Globus pallidus (tissue), 1 donor: ENCODE data around the gene RBFOX1.

Experiments
- DNase-seq: peaks from one replicate; pipeline ENCODE4 v3.0.0-alpha.2; 2015; ENCODE audit warnings: low spot score

Gene RBFOX1

GRCh38 chr16:7332611-7333010, at the start of gene RBFOX1:
RBFOX1 (plus strand) TSS chr16:7332845.
- no peak for DNase-seq

GRCh38 chr16:7284780-7285179, 47.9 kb upstream of the RBFOX1 start:
- no peak for DNase-seq

GRCh38 chr16:7285520-7285919, 47.1 kb upstream of the RBFOX1 start:
- no peak for DNase-seq

- no peak for DNase-seq
These were observed 43.3 kb upstream of the RBFOX1 start for GRCh38 chr16:7289299-7289698.

- no peak for DNase-seq
These were observed 42.0 kb upstream of the RBFOX1 start for GRCh38 chr16:7290682-7291081.

- no peak for DNase-seq
These were observed 38.6 kb upstream of the RBFOX1 start for GRCh38 chr16:7294020-7294419.

GRCh38 chr16:7303052-7303610, 29.5 kb upstream of the RBFOX1 start:
- no peak for DNase-seq

- no peak for DNase-seq
These were observed 28.9 kb upstream of the RBFOX1 start for GRCh38 chr16:7303660-7304200.

GRCh38 chr16:7304279-7304678, 28.4 kb upstream of the RBFOX1 start:
- no peak for DNase-seq

- DNase-seq, result no peak
These were observed 27.7 kb upstream of the RBFOX1 start for GRCh38 chr16:7304958-7305357.

GRCh38 chr16:7313170-7313569, 19.5 kb upstream of the RBFOX1 start:
- DNase-seq, result no peak

GRCh38 chr16:7314163-7314562, 18.5 kb upstream of the RBFOX1 start:
- DNase-seq, result no peak

GRCh38 chr16:7315813-7316212, 16.8 kb upstream of the RBFOX1 start:
- DNase-seq, result no peak

GRCh38 chr16:7316281-7316888, 16.3 kb upstream of the RBFOX1 start:
- no peak for DNase-seq

GRCh38 chr16:7317982-7318381, 14.7 kb upstream of the RBFOX1 start:
- no peak for DNase-seq

GRCh38 chr16:7318686-7319085, 14.0 kb upstream of the RBFOX1 start:
- no peak for DNase-seq

GRCh38 chr16:7319514-7319913, 13.1 kb upstream of the RBFOX1 start:
- DNase-seq, result no peak

- DNase-seq, result no peak
These were observed 11.0 kb upstream of the RBFOX1 start for GRCh38 chr16:7321661-7322060.

- DNase-seq, result no peak
These were observed 8.3 kb upstream of the RBFOX1 start for GRCh38 chr16:7324321-7324720.

- no peak for DNase-seq
These were observed 6.8 kb upstream of the RBFOX1 start for GRCh38 chr16:7325834-7326233.

GRCh38 chr16:7330709-7331108, 1.9 kb upstream of the RBFOX1 start:
- DNase-seq, result no peak

GRCh38 chr16:7331997-7332396, 648 bp upstream of the RBFOX1 start:
- no peak for DNase-seq

- no peak for DNase-seq
These were observed 608 bp downstream of the RBFOX1 start for GRCh38 chr16:7333180-7333725.
